GM12873 (cell line): ENCODE measurements around the gene DBR1.

ENCODE experiments used
- TF ChIP-seq, protein P1 (sequence below): IDR thresholded peaks from 2 replicates; pipeline ENCODE4 v1.5.1; 2012; ENCODE audit warnings: low read depth, mild to moderate bottlenecking, moderate library complexity, low read length, control low read depth; ENCODE audit not compliant: insufficient read depth; ENCODE audit errors: missing control alignments

DBR1 gene

GRCh38 chr3:138210528-138210927 is 35.8 kb upstream of the DBR1 start:
- TF ChIP-seq, protein P1, sequence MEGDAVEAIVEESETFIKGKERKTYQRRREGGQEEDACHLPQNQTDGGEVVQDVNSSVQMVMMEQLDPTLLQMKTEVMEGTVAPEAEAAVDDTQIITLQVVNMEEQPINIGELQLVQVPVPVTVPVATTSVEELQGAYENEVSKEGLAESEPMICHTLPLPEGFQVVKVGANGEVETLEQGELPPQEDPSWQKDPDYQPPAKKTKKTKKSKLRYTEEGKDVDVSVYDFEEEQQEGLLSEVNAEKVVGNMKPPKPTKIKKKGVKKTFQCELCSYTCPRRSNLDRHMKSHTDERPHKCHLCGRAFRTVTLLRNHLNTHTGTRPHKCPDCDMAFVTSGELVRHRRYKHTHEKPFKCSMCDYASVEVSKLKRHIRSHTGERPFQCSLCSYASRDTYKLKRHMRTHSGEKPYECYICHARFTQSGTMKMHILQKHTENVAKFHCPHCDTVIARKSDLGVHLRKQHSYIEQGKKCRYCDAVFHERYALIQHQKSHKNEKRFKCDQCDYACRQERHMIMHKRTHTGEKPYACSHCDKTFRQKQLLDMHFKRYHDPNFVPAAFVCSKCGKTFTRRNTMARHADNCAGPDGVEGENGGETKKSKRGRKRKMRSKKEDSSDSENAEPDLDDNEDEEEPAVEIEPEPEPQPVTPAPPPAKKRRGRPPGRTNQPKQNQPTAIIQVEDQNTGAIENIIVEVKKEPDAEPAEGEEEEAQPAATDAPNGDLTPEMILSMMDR: no peak

DNA sequence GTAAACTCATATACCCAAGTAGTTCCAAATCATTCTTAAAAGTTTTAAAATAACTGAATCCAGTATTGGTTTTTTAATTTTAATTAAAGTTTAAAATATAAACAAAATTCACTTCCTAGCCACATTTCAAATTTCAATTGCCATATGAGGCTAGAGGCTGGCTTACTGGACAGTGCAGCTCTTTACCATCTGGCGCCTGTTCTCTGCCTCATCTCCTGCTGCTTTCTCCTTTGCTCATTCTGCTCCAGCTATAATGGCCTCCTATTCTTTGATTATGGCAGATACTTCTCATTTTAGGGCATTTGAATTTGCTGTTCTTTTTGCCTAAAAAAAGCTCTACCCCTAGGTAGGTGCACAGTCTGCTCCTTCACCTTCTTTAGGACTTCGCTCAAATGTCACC is 31.5 kb upstream of the DBR1 start:
- TF ChIP-seq, protein P1: no peak

DNA sequence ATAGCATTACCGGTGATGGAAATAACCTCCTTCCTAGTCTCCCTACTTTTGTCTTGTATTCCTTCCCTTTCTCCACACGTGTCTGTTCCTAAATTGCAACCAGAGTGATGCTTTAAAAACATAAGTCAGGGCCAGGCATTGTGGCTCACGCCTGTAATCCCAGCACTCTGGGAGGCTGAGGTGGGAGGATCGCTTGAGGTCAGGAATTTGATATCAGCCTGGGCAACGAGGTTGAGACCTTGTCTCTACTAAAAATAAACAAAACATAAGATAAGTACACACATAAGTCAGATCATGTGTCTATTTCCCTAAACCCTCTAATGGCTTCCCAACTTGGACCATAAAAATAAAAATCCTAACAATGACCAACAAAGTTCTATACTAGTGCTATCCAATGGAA is 30.8 kb upstream of the DBR1 start:
- TF ChIP-seq, protein P1: no peak

DNA sequence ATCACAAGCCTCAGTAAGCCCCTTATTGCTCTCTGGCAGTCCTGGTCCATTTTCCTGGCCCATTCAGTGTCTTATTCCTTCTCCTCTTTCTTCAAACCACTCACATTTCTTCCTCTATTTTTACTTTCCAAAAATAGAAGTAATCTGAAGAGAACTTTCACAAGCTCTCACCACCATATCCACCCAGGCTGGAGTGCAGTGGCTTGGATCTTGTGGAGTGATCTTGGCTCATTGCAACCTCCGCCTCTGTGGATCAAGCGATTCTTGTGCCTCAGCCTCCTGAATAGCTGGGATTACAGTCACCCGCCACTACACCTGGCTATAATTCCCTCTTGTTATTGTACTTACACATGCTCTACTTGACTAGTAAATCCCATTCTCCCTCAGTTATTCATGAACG is 29.2 kb upstream of the DBR1 start:
- TF ChIP-seq, protein P1: no peak

DNA sequence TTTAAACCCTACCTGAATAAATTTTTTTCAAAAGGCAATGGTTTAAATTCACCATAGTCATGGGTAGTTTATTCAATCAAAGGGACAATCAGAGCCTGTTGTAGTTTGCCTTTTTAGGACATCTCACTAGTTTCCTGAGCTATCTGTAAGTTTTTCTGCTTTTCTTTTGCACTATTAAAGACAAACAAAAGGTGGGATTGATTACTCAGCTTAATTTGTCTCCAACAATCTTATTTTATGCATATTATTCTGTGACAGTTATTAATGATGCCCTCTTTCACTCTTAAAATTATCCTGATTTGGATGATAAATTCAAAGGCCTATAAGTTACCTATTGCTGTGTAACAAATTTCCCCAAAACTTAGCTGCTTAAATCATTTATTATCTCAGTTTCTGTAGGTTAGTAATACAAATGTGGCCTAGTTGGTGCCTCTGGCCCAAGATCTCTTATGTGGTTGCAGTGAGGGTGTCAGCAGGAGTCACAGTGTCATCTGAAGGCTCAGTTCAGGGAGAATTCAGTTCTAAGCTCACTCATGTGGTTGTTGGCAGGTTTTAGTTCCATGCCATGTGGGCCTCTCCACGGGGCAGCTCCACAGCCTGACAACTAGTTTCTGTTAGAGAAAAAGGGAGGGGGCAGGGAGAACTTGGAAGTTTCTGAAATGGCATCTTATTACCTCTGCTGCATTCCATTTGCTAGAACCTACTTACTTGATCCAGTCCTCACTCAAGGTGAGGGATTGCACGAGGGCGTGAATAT is 28.4 kb upstream of the DBR1 start:
- TF ChIP-seq, protein P1: no peak

DNA sequence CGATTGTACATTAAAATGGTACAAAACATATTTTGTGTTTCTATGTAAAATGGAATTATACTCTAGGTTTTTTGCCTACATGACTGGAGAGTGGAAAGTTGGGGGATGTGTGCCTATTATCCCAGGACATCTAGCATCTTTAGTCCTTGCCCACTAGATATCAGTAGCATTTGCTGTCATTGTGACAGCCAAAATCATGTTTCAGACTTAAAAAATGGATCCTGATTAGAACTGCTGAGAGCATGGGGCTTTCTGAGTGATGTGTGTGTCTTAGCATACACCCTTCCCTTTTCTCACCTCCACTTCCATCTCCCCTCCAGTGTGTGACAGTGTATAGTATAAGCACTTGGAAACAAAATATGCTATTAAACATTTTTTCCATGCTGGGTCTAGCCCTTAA is 25.7 kb upstream of the DBR1 start:
- TF ChIP-seq, protein P1: no peak

DNA sequence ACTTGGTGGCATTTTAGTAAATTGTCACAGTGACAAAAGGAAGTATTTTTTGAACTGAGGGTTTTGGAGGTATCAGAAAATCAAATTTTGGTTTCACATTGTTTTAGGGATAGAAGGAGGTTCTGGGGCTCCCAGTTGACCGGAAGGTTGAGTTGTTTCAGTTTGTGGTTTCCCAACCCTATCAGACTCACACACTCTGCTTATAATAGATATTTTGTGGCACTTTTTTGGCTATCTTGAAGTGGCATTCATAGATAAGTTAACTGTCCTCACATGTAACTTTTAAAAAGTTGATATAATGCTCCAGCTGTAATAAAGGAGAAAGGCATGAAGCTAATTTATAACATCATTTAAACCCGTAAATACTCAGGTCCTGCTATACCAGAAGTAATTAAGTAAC is 25.1 kb upstream of the DBR1 start:
- TF ChIP-seq, protein P1: no peak
